Osteocyte (in vitro differentiated cells): ENCODE measurements around the gene PA2G4. TPM values are rescaled to one million over a fixed set of nuclear protein-coding genes. Genes with fewer than 3 reads are reported as not detected.

Source experiments
- DNase-seq: peaks from one replicate; pipeline ENCODE4 v3.0.0; 2021; ENCODE audit warnings: mixed read lengths; ENCODE audit not compliant: unreplicated experiment; ENCODE audit errors: extremely low spot score
- H3K27ac Mint-ChIP-seq: one replicate; pipeline ENCODE4 v1.8.0; 2021; ENCODE audit warnings: mild to moderate bottlenecking, mixed read lengths; ENCODE audit not compliant: unreplicated experiment
- H3K27me3 Mint-ChIP-seq: one replicate; pipeline ENCODE4 v1.8.0; 2021; ENCODE audit warnings: mixed read lengths; ENCODE audit not compliant: unreplicated experiment
- H3K36me3 Mint-ChIP-seq: one replicate; pipeline ENCODE4 v1.8.0; 2021; ENCODE audit warnings: mixed read lengths; ENCODE audit not compliant: unreplicated experiment
- H3K4me1 Mint-ChIP-seq: one replicate; pipeline ENCODE4 v1.8.0; 2021; ENCODE audit warnings: mixed read lengths; ENCODE audit not compliant: unreplicated experiment
- H3K4me3 Mint-ChIP-seq: one replicate; pipeline ENCODE4 v1.8.0; 2021; ENCODE audit warnings: mild to moderate bottlenecking, moderate library complexity, mixed read lengths; ENCODE audit not compliant: unreplicated experiment
- H3K9me3 Mint-ChIP-seq: one replicate; pipeline ENCODE4 v1.8.0; 2021; ENCODE audit warnings: mixed read lengths; ENCODE audit not compliant: unreplicated experiment
- total RNA-seq: library from RNA; stranded (reverse); gene quantifications from 2 replicates; pipeline ENCODE4 v1.2.1, GENCODE V29; 2021
- TF ChIP-seq, protein P1 (sequence below): fragments of 200-600 bp; sonication (generic); IDR thresholded peaks from 2 replicates; pipeline ENCODE4 v1.5.0; 2021; ENCODE audit warnings: antibody characterized with exemption, mild to moderate bottlenecking, moderate library complexity

The PA2G4 gene
- total RNA-seq, 1 donor from 2014 or later: 85.9 TPM

- TF ChIP-seq, protein P1, sequence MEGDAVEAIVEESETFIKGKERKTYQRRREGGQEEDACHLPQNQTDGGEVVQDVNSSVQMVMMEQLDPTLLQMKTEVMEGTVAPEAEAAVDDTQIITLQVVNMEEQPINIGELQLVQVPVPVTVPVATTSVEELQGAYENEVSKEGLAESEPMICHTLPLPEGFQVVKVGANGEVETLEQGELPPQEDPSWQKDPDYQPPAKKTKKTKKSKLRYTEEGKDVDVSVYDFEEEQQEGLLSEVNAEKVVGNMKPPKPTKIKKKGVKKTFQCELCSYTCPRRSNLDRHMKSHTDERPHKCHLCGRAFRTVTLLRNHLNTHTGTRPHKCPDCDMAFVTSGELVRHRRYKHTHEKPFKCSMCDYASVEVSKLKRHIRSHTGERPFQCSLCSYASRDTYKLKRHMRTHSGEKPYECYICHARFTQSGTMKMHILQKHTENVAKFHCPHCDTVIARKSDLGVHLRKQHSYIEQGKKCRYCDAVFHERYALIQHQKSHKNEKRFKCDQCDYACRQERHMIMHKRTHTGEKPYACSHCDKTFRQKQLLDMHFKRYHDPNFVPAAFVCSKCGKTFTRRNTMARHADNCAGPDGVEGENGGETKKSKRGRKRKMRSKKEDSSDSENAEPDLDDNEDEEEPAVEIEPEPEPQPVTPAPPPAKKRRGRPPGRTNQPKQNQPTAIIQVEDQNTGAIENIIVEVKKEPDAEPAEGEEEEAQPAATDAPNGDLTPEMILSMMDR: no peak
- no peaks in the 10 kb centered on the region for H3K36me3 Mint-ChIP-seq
- H3K9me3 Mint-ChIP-seq: no peaks in the 10 kb centered on the region
- no peak overlapping the region for H3K27ac Mint-ChIP-seq
- peaks cover 16% of the 10 kb centered on the region for H3K4me1 Mint-ChIP-seq
- H3K4me3 Mint-ChIP-seq: no peak overlapping the region
- DNase-seq: no peak
- H3K27me3 Mint-ChIP-seq: peaks cover 8% of the 10 kb centered on the region
These were observed 4.6 kb upstream of the PA2G4 start for GRCh38 chr12:56099787-56100186.

GRCh38 chr12:56101045-56101444, 3.3 kb upstream of the PA2G4 start:
- H3K4me1 Mint-ChIP-seq: peaks cover 24% of the 10 kb centered on the region
- no peaks in the 10 kb centered on the region for H3K9me3 Mint-ChIP-seq
- TF ChIP-seq, protein P1: no peak

DNA sequence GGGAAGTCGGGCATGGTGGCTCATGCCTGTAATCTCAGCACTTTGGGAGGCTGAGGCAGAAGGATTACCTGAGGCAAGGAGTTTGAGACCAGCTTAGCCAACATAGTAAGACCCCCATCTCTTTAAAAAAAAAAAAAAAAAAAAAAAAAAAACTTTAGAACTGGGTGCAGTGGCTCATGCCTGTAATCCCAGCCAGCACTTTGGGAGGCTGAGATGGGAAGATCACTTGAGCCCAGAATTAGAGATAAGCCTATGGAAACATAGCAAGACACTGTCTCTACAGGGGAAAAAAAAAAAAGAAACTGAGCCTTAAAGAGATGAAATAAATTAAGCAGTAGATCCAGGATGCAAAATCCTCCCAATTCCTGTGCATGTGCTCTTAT, 1.7 kb upstream of the PA2G4 start:
- TF ChIP-seq, protein P1: no peak
- peaks cover 8% of the 10 kb centered on the region for H3K36me3 Mint-ChIP-seq
- no peak for DNase-seq
- H3K27me3 Mint-ChIP-seq: no peaks in the 10 kb centered on the region
- H3K4me1 Mint-ChIP-seq: peaks cover 30% of the 10 kb centered on the region
- no peak overlapping the region for H3K4me3 Mint-ChIP-seq
- H3K9me3 Mint-ChIP-seq: no peaks in the 10 kb centered on the region
- no peak overlapping the region for H3K27ac Mint-ChIP-seq

More at GRCh38 chr12:56101045-56101444, 3.3 kb upstream of the PA2G4 start:
- Mint-ChIP-seq H3K4me3 (no peak overlapping the region), H3K27ac (no peak overlapping the region), H3K36me3 (no peaks in the 10 kb centered on the region), H3K27me3 (peaks cover 5% of the 10 kb centered on the region)
- DNase-seq: no peak

GRCh38 chr12:56103066-56103711, 1.2 kb upstream of the PA2G4 start:
- Mint-ChIP-seq H3K9me3 (no peaks in the 10 kb centered on the region), H3K36me3 (peaks cover 9% of the 10 kb centered on the region), H3K27me3 (no peaks in the 10 kb centered on the region), H3K4me1 (peaks cover 30% of the 10 kb centered on the region), H3K4me3 (peak overlapping the region; percentile 95), H3K27ac (peak overlapping the region; percentile 98)
- no peak for DNase-seq
- TF ChIP-seq, protein P1: no peak

GRCh38 chr12:56103823-56104108, 593 bp upstream of the PA2G4 start:
- no peak for DNase-seq
- H3K4me1 Mint-ChIP-seq: peaks cover 30% of the 10 kb centered on the region
- no peaks in the 10 kb centered on the region for H3K27me3 Mint-ChIP-seq
- TF ChIP-seq, protein P1: no peak
- peaks cover 13% of the 10 kb centered on the region for H3K36me3 Mint-ChIP-seq
- no peaks in the 10 kb centered on the region for H3K9me3 Mint-ChIP-seq
- H3K4me3 Mint-ChIP-seq: peak overlapping the region; percentile 95
- peak overlapping the region; percentile 98 for H3K27ac Mint-ChIP-seq
